SK-N-SH treated with all-trans-retinoic acid at 6 μM for 48 hours (cell line): ENCODE data around the gene OR10A6.
A peak's percentile ranks its signal among the peaks of the same experiment; 100 is the strongest.

Experiments
- ATAC-seq: fragments of 200-7000 bp; cut with Tn5 transposase; 3 replicates; pipeline ENCODE4 v1.9.1; 2020; ENCODE audit warnings: mild to moderate bottlenecking, moderate library complexity
- BACH2 ChIP-seq: fragments of 250-450 bp; sonication (Bioruptor Pico); IDR thresholded peaks from 2 replicates; pipeline ENCODE4 v1.9.0; 2021; ENCODE audit warnings: mild to moderate bottlenecking, borderline replicate concordance
- CREB5 ChIP-seq: fragments of 250-450 bp; sonication (Bioruptor Pico); IDR thresholded peaks from 2 replicates; pipeline ENCODE4 v1.5.1; 2020; ENCODE audit warnings: low read depth, mild to moderate bottlenecking, moderate library complexity
- CSDC2 ChIP-seq: fragments of 250-450 bp; sonication (Bioruptor Pico); IDR thresholded peaks from 2 replicates; pipeline ENCODE4 v1.5.0; 2020; ENCODE audit warnings: mild to moderate bottlenecking, moderate library complexity
- CSRNP3 ChIP-seq: fragments of 250-450 bp; sonication (Bioruptor Pico); IDR thresholded peaks from 2 replicates; pipeline ENCODE4 v1.5.1; 2021; ENCODE audit warnings: mild to moderate bottlenecking, moderate library complexity
- ESRRG ChIP-seq: fragments of 250-450 bp; sonication (Bioruptor Pico); IDR thresholded peaks from 2 replicates; pipeline ENCODE4 v1.6.1; 2021; ENCODE audit warnings: mild to moderate bottlenecking
- GLIS3 ChIP-seq: fragments of 250-450 bp; sonication (Bioruptor Pico); IDR thresholded peaks from 2 replicates; pipeline ENCODE4 v1.5.0; 2020; ENCODE audit warnings: mild to moderate bottlenecking, moderate library complexity
- ISL1 ChIP-seq: fragments of 250-450 bp; sonication (Bioruptor Pico); IDR thresholded peaks from 2 replicates; pipeline ENCODE4 v2.1.2; 2022; ENCODE audit warnings: mild to moderate bottlenecking, moderate library complexity
- OSR1 ChIP-seq: fragments of 250-450 bp; sonication (Bioruptor Pico); IDR thresholded peaks from 2 replicates; pipeline ENCODE4 v1.8.0; 2022; ENCODE audit warnings: moderate library complexity, mild to moderate bottlenecking, inconsistent platforms
- POU6F1 ChIP-seq: fragments of 250-450 bp; sonication (Bioruptor Pico); IDR thresholded peaks from 2 replicates; pipeline ENCODE4 v1.8.0; 2021; ENCODE audit warnings: low read depth, mild to moderate bottlenecking, moderate library complexity, borderline replicate concordance
- PPARA ChIP-seq: fragments of 250-450 bp; sonication (Bioruptor Pico); IDR thresholded peaks from 2 replicates; pipeline ENCODE4 v1.5.0; 2020; ENCODE audit warnings: mild to moderate bottlenecking, borderline replicate concordance
- RARB ChIP-seq: fragments of 250-450 bp; sonication (Bioruptor Pico); IDR thresholded peaks from 2 replicates; pipeline ENCODE4 v1.8.0; 2021; ENCODE audit warnings: mild to moderate bottlenecking, moderate library complexity
- SNAI2 ChIP-seq: fragments of 250-450 bp; sonication (Bioruptor Pico); IDR thresholded peaks from 2 replicates; pipeline ENCODE4 v1.5.0; 2020; ENCODE audit warnings: mild to moderate bottlenecking, moderate library complexity
- TCF4 ChIP-seq: fragments of 250-450 bp; sonication (Bioruptor Pico); IDR thresholded peaks from 2 replicates; pipeline ENCODE4 v1.8.0; 2021; ENCODE audit warnings: mild to moderate bottlenecking, moderate library complexity, borderline replicate concordance
- TOX ChIP-seq: fragments of 250-450 bp; sonication (Bioruptor Pico); IDR thresholded peaks from 2 replicates; pipeline ENCODE4 v1.8.0; 2021; ENCODE audit warnings: mild to moderate bottlenecking, moderate library complexity, borderline replicate concordance
- TSHZ2 ChIP-seq: fragments of 250-450 bp; sonication (Bioruptor Pico); IDR thresholded peaks from 2 replicates; pipeline ENCODE4 v1.5.0; 2020; ENCODE audit warnings: mild to moderate bottlenecking, moderate library complexity
- ZC3H10 ChIP-seq: fragments of 250-450 bp; sonication (Bioruptor Pico); IDR thresholded peaks from 2 replicates; pipeline ENCODE4 v1.5.1; 2021; ENCODE audit warnings: mild to moderate bottlenecking, moderate library complexity
- ZFP30 ChIP-seq: fragments of 450-650 bp; formaldehyde crosslinking; IDR thresholded peaks from 2 replicates; pipeline ENCODE4 v1.5.0; 2022; ENCODE audit warnings: mild to moderate bottlenecking, moderate library complexity
- ZNF565 ChIP-seq: fragments of 450-650 bp; formaldehyde crosslinking; conservative IDR thresholded peaks from 2 replicates; pipeline ENCODE4 v1.5.0; 2020; ENCODE audit warnings: low read depth, mild to moderate bottlenecking, moderate library complexity
- ZNF70 ChIP-seq: fragments of 450-650 bp; formaldehyde crosslinking; IDR thresholded peaks from 2 replicates; pipeline ENCODE4 v1.5.0; 2020; ENCODE audit warnings: mild to moderate bottlenecking, moderate library complexity
- ZNF8 ChIP-seq: fragments of 450-650 bp; formaldehyde crosslinking; IDR thresholded peaks from 2 replicates; pipeline ENCODE4 v1.5.0; 2020; ENCODE audit warnings: mild to moderate bottlenecking, moderate library complexity

Gene OR10A6

GRCh38 chr11:7967826-7968225 lies 36.8 kb upstream of the OR10A6 start:
- no peak for TF ChIP-seq TCF4 (CRISPR knock-in tag)
- no peak for TF ChIP-seq CSRNP3 (CRISPR knock-in tag)
- TF ChIP-seq ZNF565 = no peak
- no peak for TF ChIP-seq ZNF70 (CRISPR knock-in tag)
- no peak for TF ChIP-seq OSR1 (CRISPR knock-in tag)
- TF ChIP-seq ISL1 = no peak
- no peak for TF ChIP-seq PPARA
- TF ChIP-seq RARB = no peak
- no peak for TF ChIP-seq ZC3H10
- TF ChIP-seq CSDC2 (CRISPR knock-in tag) = no peak
- no peak for TF ChIP-seq BACH2 (CRISPR knock-in tag)
- TF ChIP-seq POU6F1 (CRISPR knock-in tag) = no peak
- TF ChIP-seq ESRRG (CRISPR knock-in tag) = no peak
- no peak for ATAC-seq

- no peak for ATAC-seq
- TF ChIP-seq GLIS3 (CRISPR knock-in tag) = no peak
- TF ChIP-seq ZNF70 (CRISPR knock-in tag) = no peak
- no peak for TF ChIP-seq BACH2 (CRISPR knock-in tag)
- TF ChIP-seq ISL1 = no peak
- no peak for TF ChIP-seq SNAI2 (CRISPR knock-in tag)
- TF ChIP-seq ZFP30 = no peak
- TF ChIP-seq TSHZ2 (CRISPR knock-in tag) = no peak
- TF ChIP-seq TOX (CRISPR knock-in tag) = no peak
- no peak for TF ChIP-seq POU6F1 (CRISPR knock-in tag)
- no peak for TF ChIP-seq ZNF565
- no peak for TF ChIP-seq ZC3H10
- TF ChIP-seq PPARA = no peak
- TF ChIP-seq ZNF8 (CRISPR knock-in tag) = no peak
Measured at GRCh38 chr11:7967097-7967496, 36.0 kb upstream of the OR10A6 start.

- ATAC-seq = peak; percentile 42; the same call in 2 of the 3 replicates
- TF ChIP-seq RARB (no peak), TCF4 (CRISPR knock-in tag) (no peak), SNAI2 (CRISPR knock-in tag) (no peak), ZNF565 (no peak), ESRRG (CRISPR knock-in tag) (no peak), PPARA (no peak), ZNF8 (CRISPR knock-in tag) (no peak), TSHZ2 (CRISPR knock-in tag) (no peak), CREB5 (CRISPR knock-in tag) (no peak), ZNF70 (CRISPR knock-in tag) (no peak), CSRNP3 (CRISPR knock-in tag) (no peak), CSDC2 (CRISPR knock-in tag) (no peak), GLIS3 (CRISPR knock-in tag) (no peak)
- TF ChIP-seq, all 23 proteins: peak for 0
Measured at GRCh38 chr11:7965386-7965785, 34.3 kb upstream of the OR10A6 start, which contains the start of gene NLRP10. Gene NLRP10, minus strand, starts transcription at chr11:7965447. Its CDS starts 1,952 bp downstream, at chr11:7963495.
